CD1c-positive myeloid dendritic cell (primary cell): ENCODE measurements around the gene PLPPR1.

Experiments
- DNase-seq: peaks from one replicate; pipeline ENCODE4 v3.0.0-alpha.2; 2016; ENCODE audit errors: extremely low spot score

The PLPPR1 gene

GRCh38 chr9:101047848-101048397, 19.4 kb downstream of the PLPPR1 start:
- DNase-seq: no peak

DNA sequence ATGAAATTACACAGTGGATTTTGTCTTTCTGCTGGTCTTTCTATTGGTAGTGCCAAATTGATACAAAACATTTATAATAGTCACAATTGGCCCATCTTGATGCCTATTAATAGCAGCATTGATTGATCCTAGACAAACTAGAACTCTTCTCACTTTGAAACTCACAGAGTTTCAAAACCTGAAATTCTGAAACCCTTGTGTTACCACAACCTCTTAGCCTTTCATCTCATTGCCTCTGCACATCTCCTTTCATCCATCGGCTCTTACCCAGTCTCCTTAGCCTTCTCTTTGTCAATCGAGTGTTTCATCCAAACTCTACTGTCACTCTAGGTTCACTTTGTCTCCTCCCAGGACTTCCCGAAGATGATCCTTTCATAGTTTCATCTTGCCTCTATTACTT, 22.1 kb downstream of the PLPPR1 start:
- no peak for DNase-seq

GRCh38 chr9:101054657-101055056, 26.1 kb downstream of the PLPPR1 start:
- no peak for DNase-seq

- no peak for DNase-seq
These were observed 27.0 kb downstream of the PLPPR1 start for GRCh38 chr9:101055516-101055915.

GRCh38 chr9:101062686-101063085, 34.2 kb downstream of the PLPPR1 start:
- no peak for DNase-seq

DNA sequence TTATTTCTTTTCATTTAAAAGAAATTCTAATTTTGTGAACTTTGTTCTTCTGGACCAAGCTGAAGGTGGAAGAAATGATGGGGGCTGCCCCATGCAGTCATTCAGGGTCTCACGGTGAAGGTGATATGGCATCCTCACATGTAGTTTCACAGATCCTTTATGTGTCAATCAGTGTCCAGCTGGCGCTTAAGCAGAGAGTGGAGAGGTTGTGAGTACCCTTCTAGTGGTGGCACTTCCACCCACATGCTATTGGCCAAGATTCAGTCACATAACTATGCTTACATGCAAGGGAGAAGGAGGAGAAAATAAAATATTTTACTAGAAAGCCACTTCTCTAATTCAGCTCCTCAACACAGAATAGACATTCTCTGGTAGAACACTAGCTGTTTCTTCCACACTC, 34.7 kb downstream of the PLPPR1 start:
- DNase-seq: no peak

DNA sequence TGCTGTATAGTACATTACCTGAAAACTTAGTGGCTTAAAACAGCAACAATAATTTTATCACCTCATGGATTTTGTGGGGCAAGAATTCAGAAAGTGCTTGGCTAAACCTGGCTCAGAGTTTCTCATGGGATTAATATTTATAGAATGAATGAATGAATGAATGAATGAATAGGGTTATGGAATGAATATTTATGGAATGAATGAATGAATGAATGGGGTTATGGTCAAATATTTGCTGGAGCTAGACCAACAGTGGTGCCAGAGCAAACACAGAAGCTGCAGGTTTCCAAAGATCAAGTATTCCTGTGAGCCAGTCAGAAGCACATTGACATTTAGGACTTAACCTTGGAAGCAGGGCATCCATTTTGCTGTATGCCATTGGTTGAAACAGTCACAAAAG, 35.7 kb downstream of the PLPPR1 start:
- no peak for DNase-seq

GRCh38 chr9:101065930-101066329, 37.4 kb downstream of the PLPPR1 start:
- no peak for DNase-seq

- DNase-seq: no peak
These were observed 40.2 kb downstream of the PLPPR1 start for GRCh38 chr9:101068696-101069095.

GRCh38 chr9:101072259-101072658, 43.7 kb downstream of the PLPPR1 start:
- no peak for DNase-seq

- DNase-seq: no peak
These were observed 44.6 kb downstream of the PLPPR1 start for GRCh38 chr9:101073122-101073521.

DNA sequence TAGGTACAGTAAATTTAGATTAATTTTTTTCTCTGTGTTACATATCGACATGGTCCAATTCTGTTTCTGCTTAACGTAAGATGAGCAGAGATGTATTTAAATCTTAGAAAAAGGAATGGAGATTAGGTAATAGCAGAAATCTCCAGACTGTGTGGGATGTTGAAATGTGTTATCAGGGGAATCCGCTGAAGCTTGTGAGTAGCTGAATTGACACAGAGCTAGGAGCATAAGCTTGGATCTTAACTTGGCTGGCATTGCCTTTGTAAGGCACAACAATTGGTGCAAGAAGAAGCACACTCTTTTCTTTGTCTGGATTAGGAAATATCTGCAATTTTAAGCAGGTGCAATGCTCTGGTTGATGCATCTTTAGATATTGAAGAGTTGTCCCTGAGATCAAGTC, 53.1 kb downstream of the PLPPR1 start:
- no peak for DNase-seq

- no peak for DNase-seq
These were observed 55.1 kb downstream of the PLPPR1 start for GRCh38 chr9:101083448-101084202.

DNA sequence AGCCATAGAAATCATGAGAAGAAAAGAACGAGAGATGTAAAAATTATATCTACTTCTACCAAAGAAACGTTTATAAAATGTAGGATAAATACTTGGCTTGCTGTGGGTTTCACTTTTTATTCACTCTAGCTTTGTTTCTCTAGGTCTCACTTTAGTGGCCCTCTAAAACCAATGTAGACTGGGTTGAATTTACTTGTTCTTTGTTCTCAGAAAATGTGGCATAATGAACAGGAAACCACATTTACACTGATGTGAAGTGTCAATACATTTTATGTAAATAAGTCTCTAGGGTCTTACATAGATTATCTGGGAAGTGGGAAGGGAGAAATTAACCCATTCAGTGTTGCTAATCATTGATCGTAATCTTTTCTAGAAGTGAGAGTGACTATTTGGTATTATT, 58.9 kb downstream of the PLPPR1 start:
- DNase-seq: no peak

DNA sequence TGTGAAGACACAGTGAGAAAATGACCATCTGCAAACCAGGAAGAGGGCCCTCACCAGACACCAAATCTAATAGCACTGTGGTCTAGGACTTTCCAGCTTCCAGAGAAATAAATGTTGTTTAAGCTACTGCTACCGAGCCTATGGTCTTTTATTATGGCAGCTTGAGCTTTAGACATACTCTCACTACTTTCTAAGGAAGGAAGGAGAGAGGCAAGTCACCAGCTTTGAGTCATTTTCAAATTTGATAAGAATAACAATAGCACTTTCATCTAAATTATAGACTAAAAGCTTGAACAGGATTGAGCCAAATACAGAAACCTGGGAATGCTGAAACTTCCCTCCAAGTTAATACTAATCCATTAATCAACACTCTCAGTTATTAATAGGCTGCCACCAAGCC, 64.4 kb downstream of the PLPPR1 start:
- DNase-seq: no peak

DNA sequence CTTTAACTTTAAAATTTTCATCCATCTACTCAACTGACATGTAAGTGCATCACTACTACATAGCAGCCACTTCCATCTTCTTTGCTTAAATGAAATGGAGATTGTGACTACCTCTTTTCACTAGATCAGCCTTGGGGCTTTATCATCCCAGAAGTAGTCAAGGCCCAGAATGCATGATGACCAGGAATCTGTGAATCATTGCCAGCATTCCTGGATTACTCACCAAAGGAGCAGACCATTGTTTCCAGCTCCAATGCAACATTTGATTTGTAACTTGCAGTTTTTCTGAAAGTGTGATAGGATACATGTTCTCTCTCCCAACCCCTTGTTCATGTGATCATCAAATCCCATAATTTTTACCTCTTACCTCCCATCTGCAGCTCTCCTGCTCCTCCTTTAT, 65.1 kb downstream of the PLPPR1 start:
- DNase-seq: no peak

DNA sequence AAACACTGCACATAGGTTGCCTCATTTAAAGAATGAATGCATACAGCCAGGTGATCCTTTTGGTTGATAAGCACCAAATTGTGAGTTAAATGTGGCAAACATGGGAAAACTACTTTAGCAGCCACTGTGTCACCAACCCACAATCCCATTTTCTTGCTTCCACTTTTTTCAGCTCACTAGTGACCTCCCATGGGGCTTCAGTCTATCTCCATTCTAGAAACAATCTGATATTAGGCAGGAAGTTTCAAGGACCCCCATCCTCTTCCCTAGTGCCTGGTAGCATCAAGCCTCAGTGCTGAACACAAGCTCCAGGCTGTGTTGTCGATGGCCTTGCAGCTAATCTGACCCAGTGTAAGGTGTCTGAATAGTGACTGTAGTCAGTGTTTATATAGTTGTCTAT, 66.2 kb downstream of the PLPPR1 start:
- no peak for DNase-seq

GRCh38 chr9:101097210-101097609, 68.7 kb downstream of the PLPPR1 start:
- DNase-seq: no peak

DNA sequence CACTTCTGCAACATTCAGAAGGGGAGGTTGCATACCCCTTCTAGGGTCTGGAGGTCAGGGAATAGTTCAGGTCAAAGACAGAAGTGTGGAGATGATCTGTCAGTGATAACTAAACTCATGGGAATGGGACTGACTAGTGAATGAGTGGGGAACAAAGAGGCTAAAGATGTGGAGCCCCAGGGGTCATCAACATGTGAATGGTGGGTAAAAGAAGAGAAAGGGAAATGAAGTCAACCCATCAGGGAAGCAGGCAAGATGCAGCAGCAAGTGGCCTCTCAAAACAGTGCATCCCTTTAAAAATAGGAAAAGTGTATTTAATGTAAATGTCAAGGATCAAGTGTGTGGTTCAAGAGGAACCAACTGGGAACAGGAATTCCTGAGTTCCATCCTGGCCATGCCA, 69.9 kb downstream of the PLPPR1 start:
- DNase-seq: no peak

GRCh38 chr9:101114317-101114716, 85.8 kb downstream of the PLPPR1 start:
- DNase-seq: no peak

DNA sequence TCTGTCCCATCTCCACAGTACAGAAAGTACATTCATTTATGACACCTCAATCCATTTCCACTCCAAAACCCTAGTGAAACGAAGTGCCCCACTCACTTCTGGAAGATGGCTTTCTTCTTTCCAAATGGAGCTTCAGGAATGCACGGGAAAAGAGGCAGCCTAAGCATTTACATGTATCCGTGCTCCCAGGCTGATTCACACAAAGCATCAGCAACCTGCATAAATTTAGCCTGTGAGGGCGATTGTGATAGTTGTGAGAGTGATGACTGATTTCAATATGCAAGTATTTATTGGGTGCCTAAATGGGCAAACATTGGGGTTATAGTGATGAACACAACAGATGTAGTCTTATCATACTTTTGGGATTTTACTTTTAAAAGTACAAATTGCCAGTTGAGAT, 86.6 kb downstream of the PLPPR1 start:
- no peak for DNase-seq

GRCh38 chr9:101117161-101117560, 88.6 kb downstream of the PLPPR1 start:
- DNase-seq: no peak

- DNase-seq: no peak
These were observed 90.8 kb downstream of the PLPPR1 start for GRCh38 chr9:101119206-101119819.
